HepG2 (cell line): Measurements from ENCODE around the gene PSMD5. TPM values are rescaled to one million over a fixed set of nuclear protein-coding genes. Genes with fewer than 3 reads are reported as not detected.

ENCODE experiments used
- ATAC-seq: fragments of 200-7000 bp; cut with Tn5 transposase; 3 replicates; pipeline ENCODE4 v1.9.1; 2020; ENCODE audit warnings: mild to moderate bottlenecking, moderate library complexity
- BruUV-seq: library from RNA; stranded (reverse); fragments of 400-500 nt; replicated peaks from 2 replicates; lab custom pipeline; 2021; lab: Mats Ljungman, UMichigan
- CTCF ChIA-PET: fragments of 300-600 bp; formaldehyde crosslinking; extraction: SDS; loops from one replicate; lab custom pipeline; 2021; ENCODE audit warnings: low total read pairs, inconsistent platforms, low intra/inter-chr PET ratio; lab: Yijun Ruan, JAX
- POLR2A ChIA-PET: fragments of 350-600 bp; sonication (Branson Sonifier 250); formaldehyde crosslinking; loops from one replicate; lab custom pipeline; 2020; ENCODE audit warnings: antibody characterized with exemption, inconsistent platforms; lab: Yijun Ruan, JAX
- DNase-seq: peaks from one replicate; pipeline ENCODE4 v3.0.0-alpha.2; 2015; ENCODE audit warnings: low spot score
- FAIRE-seq: peaks from 3 replicates; lab custom pipeline; 2011; peaks lifted over from hg19 to GRCh38; lab: Jason Lieb, UNC
- H2AFZ ChIP-seq: one replicate; pipeline ENCODE4 v1.6.1; 2011; ENCODE audit warnings: low read length, inconsistent platforms
- H3K27ac ChIP-seq: fragments of 300-600 bp; 3 replicates; pipeline ENCODE4 v1.8.0; 2011; ENCODE audit warnings: mixed run types, mild to moderate bottlenecking, mixed read lengths, low read length, inconsistent platforms; ENCODE audit not compliant: insufficient read depth; ENCODE audit errors: extremely low read length
- H3K27me3 ChIP-seq, 2 experiments: fragments of 200-600 bp in 1 of 2; 2 replicates in 1 of 2; 3 replicates in 1 of 2; pipeline versions ENCODE4 v1.6.0 to v1.8.0; 2011; ENCODE audit warnings: low read length in 2 of 2, mild to moderate bottlenecking in 2 of 2, moderate library complexity in 2 of 2, inconsistent platforms in 1 of 2; ENCODE audit not compliant: insufficient read depth in 2 of 2, control insufficient read depth in 1 of 2
- H3K36me3 ChIP-seq, 2 experiments: fragments of 200-600 bp in 1 of 2; replicated peaks in 1 of 2; 2 replicates in 1 of 2; 3 replicates in 1 of 2; pipeline versions ENCODE4 v1.5.1 to v1.8.0; 2011; ENCODE audit warnings: low read length in 2 of 2, inconsistent platforms in 1 of 2; ENCODE audit not compliant: insufficient read depth in 2 of 2, control insufficient read depth in 1 of 2
- H3K4me1 ChIP-seq: 2 replicates; pipeline ENCODE4 v1.5.1; 2012; ENCODE audit warnings: low read length, inconsistent platforms; ENCODE audit not compliant: insufficient read depth
- H3K4me2 ChIP-seq: 2 replicates; pipeline ENCODE4 v1.6.0; 2011; ENCODE audit warnings: low read depth, low read length, inconsistent platforms
- H3K4me3 ChIP-seq, 3 experiments: fragments of 200-600 bp in 1 of 3; sonication (generic), shearing (Covaris generic) in 1 of 3; replicated peaks in 1 of 3; 2 replicates each; pipeline ENCODE4 v1.5.1; 2011 to 2016; ENCODE audit warnings: low read length in 3 of 3, inconsistent platforms in 2 of 3, low read depth in 2 of 3, mild to moderate bottlenecking in 2 of 3, control low read depth in 1 of 3, mixed read lengths in 1 of 3; ENCODE audit not compliant: insufficient read depth in 1 of 3
- H3K79me2 ChIP-seq: one replicate; pipeline ENCODE4 v1.6.1; 2011; ENCODE audit warnings: low read length, inconsistent platforms; ENCODE audit not compliant: insufficient read depth
- H3K9ac ChIP-seq: 2 replicates; pipeline ENCODE4 v1.6.0; 2011; ENCODE audit warnings: mild to moderate bottlenecking, low read depth, low read length, inconsistent platforms; ENCODE audit not compliant: insufficient read depth
- H3K9me3 ChIP-seq: 2 replicates; pipeline ENCODE4 v1.5.1; 2012; ENCODE audit warnings: mild to moderate bottlenecking, low read length
- H4K20me1 ChIP-seq: 2 replicates; pipeline ENCODE4 v1.6.0; 2011; ENCODE audit warnings: inconsistent platforms, mild to moderate bottlenecking, low read length, moderate library complexity; ENCODE audit not compliant: insufficient read depth
- HNRNPK ChIP-seq: fragments of 200-400 bp; formaldehyde crosslinking; IDR thresholded peaks from 2 replicates; pipeline ENCODE4 v1.6.1; 2018; ENCODE audit warnings: low read length, low read depth, moderate library complexity, mild to moderate bottlenecking; ENCODE audit not compliant: poor library complexity, severe bottlenecking
- NR1H2 ChIP-seq: sonication (generic); formaldehyde crosslinking; IDR thresholded peaks from 2 replicates; pipeline ENCODE4 v1.8.1; 2022; ENCODE audit warnings: low read depth, missing genetic modification reagents, borderline replicate concordance
- TCF7L2 ChIP-seq: IDR thresholded peaks from 2 replicates; pipeline ENCODE4 v1.6.1; 2011; ENCODE audit warnings: mild to moderate bottlenecking, low read depth, low read length, moderate library complexity
- ZBTB20 ChIP-seq: sonication (generic); formaldehyde crosslinking; IDR thresholded peaks from 2 replicates; pipeline ENCODE4 v1.8.1; 2023; ENCODE audit warnings: missing genetic modification reagents, low read depth, mild to moderate bottlenecking, borderline replicate concordance
- ZSCAN30 ChIP-seq: sonication (generic); formaldehyde crosslinking; IDR thresholded peaks from 2 replicates; pipeline ENCODE4 v1.5.0; 2020; ENCODE audit warnings: mild to moderate bottlenecking, missing genetic modification reagents
- WGBS: methylation state at CpG from one replicate; pipeline ENCODE4 v1.1.6; 2017; ENCODE audit warnings: low lambda C conversion rate; 5-methylcytosine and 5-hydroxymethylcytosine counted together
- in situ Hi-C: cut with HindIII; loops from 2 replicates; pipeline ENCODE4 v1.10.0; 2017; ENCODE audit warnings: low pct_unique_long_range_greater_than_20kb; ENCODE audit not compliant: extremely low pct_ligation_motif_present
- intact Hi-C: fragments of 100-400 bp; cut with micrococcal nuclease; formaldehyde crosslinking; loops from one replicate; pipeline ENCODE4 v1.10.0; 2022; ENCODE audit not compliant: unreplicated experiment
- polyA plus RNA-seq, 8 experiments: library from polyadenylated mRNA; depleted of rRNA in 3 of 8; stranded (reverse) in 7 of 8; unstranded in 1 of 8; fragments of >200 nt; fragmentation: Illumina TruSeq in 4 of 8; extraction: Trizol in 4 of 8; gene quantifications; 2 replicates each; pipeline versions ENCODE4 v1.2.1 to v1.2.3, GENCODE V29; 2011 to 2016; ENCODE audit warnings: low read depth in 4 of 8, missing spikeins in 1 of 8, mixed read lengths in 1 of 8; ENCODE audit not compliant: insufficient read depth in 1 of 8
- total RNA-seq, 5 experiments: library from RNA; depleted of rRNA; stranded (reverse); fragments of >200 nt; fragmentation: Illumina TruSeq; extraction: Trizol; gene quantifications; 2 replicates each; pipeline ENCODE4 v1.2.3, GENCODE V29; 2016; ENCODE audit warnings: low read depth in 1 of 5
- TF ChIP-seq, protein P1 (sequence below): sonication (generic); formaldehyde crosslinking; IDR thresholded peaks from 2 replicates; pipeline ENCODE4 v1.4.0; 2020; ENCODE audit warnings: missing genetic modification reagents
- TF ChIP-seq, protein P2 (sequence below): fragments of 450-650 bp; IDR thresholded peaks from 2 replicates; pipeline ENCODE4 v1.6.1; 2016
- TF ChIP-seq, protein P3 (sequence below): IDR thresholded peaks from 2 replicates; pipeline ENCODE4 v1.6.1; 2016; ENCODE audit warnings: mild to moderate bottlenecking, missing biosample characterization, missing genetic modification reagents

The PSMD5 gene
- total and polyA plus RNA-seq, 2 of the 13 experiments (the other 11 are each of a cell fraction or from before 2014, with no cell fraction given): 12.7 to 18.1 TPM

DNA sequence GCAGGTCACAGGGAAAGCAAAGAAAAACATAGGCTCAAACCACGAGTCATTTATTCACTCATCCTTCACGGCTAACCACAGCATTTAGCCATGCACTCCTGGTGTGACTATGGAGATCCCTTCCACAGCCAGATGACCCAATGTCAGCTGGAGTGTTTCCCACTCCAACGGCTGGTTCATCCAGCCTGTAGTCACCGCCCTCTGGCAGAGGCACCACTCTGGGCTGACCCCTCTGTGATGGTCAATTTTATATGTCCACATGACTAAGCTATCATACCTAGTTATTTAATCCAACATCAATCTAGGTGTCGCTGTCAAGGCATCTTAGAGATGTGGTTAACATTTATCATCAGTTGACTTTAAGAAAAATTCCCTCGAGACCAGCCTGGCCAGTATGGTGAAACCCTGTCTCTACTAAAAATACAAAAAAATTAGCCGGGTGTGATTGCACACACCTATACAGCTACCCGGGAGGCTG, 43.8 kb upstream of the PSMD5 start (continued):
- TF ChIP-seq HNRNPK: no peak
- TF ChIP-seq NR1H2: no peak
- no peak for TF ChIP-seq ZSCAN30 (CRISPR knock-in tag)
- TF ChIP-seq ZBTB20: no peak

DNA sequence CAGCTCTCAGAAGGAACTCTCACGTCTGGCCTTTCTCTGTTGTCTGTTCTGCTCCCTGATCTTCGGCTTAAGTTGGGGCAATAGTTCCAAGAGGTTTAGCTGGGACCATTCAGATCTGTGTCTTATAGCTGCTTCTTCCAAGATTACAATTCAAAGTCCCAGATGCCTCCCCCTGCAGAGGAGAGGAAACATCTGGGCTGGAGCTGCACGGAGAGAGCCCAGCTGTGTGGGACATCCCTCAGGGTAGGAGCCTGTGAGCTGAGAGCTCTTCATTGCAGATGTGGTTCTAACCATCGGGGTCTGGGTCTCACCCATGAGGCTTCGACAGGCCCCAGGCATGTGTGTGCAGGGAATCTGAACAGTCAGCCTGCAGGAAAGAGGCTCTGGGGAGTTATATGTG, 43.2 kb upstream of the PSMD5 start:
- H3K9ac ChIP-seq: no peak overlapping the region
- H3K9me3 ChIP-seq: no peaks in the 10 kb centered on the region
- POLR2A ChIA-PET: interaction anchor here (0.5 kb wide), 1 partner anchor 10 kb away, joined by 3 read pairs; no protein-coding TSS in a partner anchor
- FAIRE-seq (no peak), ATAC-seq (no peak; the same call in 2 of the 3 replicates), DNase-seq (no peak)
- BruUV-seq: no TSS peak
- 59% methylated on average over 5 of the region's 5 CpGs for WGBS
- no peaks in the 10 kb centered on the region for H4K20me1 ChIP-seq
- peaks cover 29% of the 10 kb centered on the region for H3K4me1 ChIP-seq
- H2AFZ ChIP-seq: no peak overlapping the region
- no peaks in the 10 kb centered on the region for H3K36me3 ChIP-seq
- TF ChIP-seq TCF7L2: no peak
- TF ChIP-seq, protein P1, sequence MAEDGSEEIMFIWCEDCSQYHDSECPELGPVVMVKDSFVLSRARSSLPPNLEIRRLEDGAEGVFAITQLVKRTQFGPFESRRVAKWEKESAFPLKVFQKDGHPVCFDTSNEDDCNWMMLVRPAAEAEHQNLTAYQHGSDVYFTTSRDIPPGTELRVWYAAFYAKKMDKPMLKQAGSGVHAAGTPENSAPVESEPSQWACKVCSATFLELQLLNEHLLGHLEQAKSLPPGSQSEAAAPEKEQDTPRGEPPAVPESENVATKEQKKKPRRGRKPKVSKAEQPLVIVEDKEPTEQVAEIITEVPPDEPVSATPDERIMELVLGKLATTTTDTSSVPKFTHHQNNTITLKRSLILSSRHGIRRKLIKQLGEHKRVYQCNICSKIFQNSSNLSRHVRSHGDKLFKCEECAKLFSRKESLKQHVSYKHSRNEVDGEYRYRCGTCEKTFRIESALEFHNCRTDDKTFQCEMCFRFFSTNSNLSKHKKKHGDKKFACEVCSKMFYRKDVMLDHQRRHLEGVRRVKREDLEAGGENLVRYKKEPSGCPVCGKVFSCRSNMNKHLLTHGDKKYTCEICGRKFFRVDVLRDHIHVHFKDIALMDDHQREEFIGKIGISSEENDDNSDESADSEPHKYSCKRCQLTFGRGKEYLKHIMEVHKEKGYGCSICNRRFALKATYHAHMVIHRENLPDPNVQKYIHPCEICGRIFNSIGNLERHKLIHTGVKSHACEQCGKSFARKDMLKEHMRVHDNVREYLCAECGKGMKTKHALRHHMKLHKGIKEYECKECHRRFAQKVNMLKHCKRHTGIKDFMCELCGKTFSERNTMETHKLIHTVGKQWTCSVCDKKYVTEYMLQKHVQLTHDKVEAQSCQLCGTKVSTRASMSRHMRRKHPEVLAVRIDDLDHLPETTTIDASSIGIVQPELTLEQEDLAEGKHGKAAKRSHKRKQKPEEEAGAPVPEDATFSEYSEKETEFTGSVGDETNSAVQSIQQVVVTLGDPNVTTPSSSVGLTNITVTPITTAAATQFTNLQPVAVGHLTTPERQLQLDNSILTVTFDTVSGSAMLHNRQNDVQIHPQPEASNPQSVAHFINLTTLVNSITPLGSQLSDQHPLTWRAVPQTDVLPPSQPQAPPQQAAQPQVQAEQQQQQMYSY: no peak
- TF ChIP-seq, protein P2, sequence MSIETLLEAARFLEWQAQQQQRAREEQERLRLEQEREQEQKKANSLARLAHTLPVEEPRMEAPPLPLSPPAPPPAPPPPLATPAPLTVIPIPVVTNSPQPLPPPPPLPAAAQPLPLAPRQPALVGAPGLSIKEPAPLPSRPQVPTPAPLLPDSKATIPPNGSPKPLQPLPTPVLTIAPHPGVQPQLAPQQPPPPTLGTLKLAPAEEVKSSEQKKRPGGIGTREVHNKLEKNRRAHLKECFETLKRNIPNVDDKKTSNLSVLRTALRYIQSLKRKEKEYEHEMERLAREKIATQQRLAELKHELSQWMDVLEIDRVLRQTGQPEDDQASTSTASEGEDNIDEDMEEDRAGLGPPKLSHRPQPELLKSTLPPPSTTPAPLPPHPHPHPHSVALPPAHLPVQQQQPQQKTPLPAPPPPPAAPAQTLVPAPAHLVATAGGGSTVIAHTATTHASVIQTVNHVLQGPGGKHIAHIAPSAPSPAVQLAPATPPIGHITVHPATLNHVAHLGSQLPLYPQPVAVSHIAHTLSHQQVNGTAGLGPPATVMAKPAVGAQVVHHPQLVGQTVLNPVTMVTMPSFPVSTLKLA: no peak
- TF ChIP-seq, protein P3, sequence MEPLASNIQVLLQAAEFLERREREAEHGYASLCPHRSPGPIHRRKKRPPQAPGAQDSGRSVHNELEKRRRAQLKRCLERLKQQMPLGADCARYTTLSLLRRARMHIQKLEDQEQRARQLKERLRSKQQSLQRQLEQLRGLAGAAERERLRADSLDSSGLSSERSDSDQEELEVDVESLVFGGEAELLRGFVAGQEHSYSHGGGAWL (CRISPR knock-in tag): no peak
- intact Hi-C loops (no loop called here), in situ Hi-C loops (no loop called here)
- H3K27me3 ChIP-seq: 0 out of 5 replicates have a peak, but pooled peaks cover 0 to 3% of the 10 kb centered on the region in 2 experiments
- H3K27ac ChIP-seq: no peak overlapping the region
- CTCF ChIA-PET: no interaction called here
- no peak overlapping the region for H3K4me3 ChIP-seq
- H3K79me2 ChIP-seq: no peaks in the 10 kb centered on the region
- H3K4me2 ChIP-seq: no peak overlapping the region
